Activated CD4-positive, alpha-beta T cell treated with anti-CD3 and anti-CD28 coated beads, Interleukin-2, Interleukin-4, amounts not matched to agents 100 ng/mL and 50 ng/mL, durations not matched to agents 16 hours and 8 hours (primary cell): Measurements from ENCODE around the gene UBE2D2.
"Not testable (repeated sequence)": the region's sequence is repeated elsewhere in the genome, so short reads cannot be mapped to it uniquely, and the experiment has no call there.

ENCODE experiments used
- DNase-seq: peaks from one replicate; pipeline ENCODE4 v3.0.0-alpha.2; 2020; ENCODE audit warnings: low spot score

The UBE2D2 gene

GRCh38 chr5:139560752-139561654 is at the start of gene UBE2D2:
Gene UBE2D2 (plus strand): TSS chr5:139561339. CDS start chr5:139561792, 453 bp downstream.
- peak; percentile 97 for DNase-seq

- DNase-seq, result no peak
These were observed 48.3 kb upstream of the UBE2D2 start for GRCh38 chr5:139512786-139513390.

- peak; percentile 83 for DNase-seq
These were observed 47.7 kb upstream of the UBE2D2 start for GRCh38 chr5:139513434-139513833.

- no peak for DNase-seq
These were observed 47.2 kb upstream of the UBE2D2 start for GRCh38 chr5:139513852-139514485.

- peak; percentile 58 for DNase-seq
These were observed 46.7 kb upstream of the UBE2D2 start for GRCh38 chr5:139514486-139514856.

- DNase-seq, result peak; percentile 93
These were observed 43.2 kb upstream of the UBE2D2 start for GRCh38 chr5:139517683-139518564.

- DNase-seq, result no peak
These were observed 37.3 kb upstream of the UBE2D2 start for GRCh38 chr5:139523635-139524445.

GRCh38 chr5:139524446-139524845 is 36.7 kb upstream of the UBE2D2 start:
- no peak for DNase-seq

- no peak for DNase-seq
These were observed 36.1 kb upstream of the UBE2D2 start for GRCh38 chr5:139524940-139525585.

GRCh38 chr5:139525586-139526308 is 35.4 kb upstream of the UBE2D2 start:
- DNase-seq, result not testable (repeated sequence)

- not testable (repeated sequence) for DNase-seq
These were observed 34.6 kb upstream of the UBE2D2 start for GRCh38 chr5:139526309-139527089.

- not testable (repeated sequence) for DNase-seq
These were observed 34.1 kb upstream of the UBE2D2 start for GRCh38 chr5:139527090-139527470.

- DNase-seq, result not testable (repeated sequence)
These were observed 33.2 kb upstream of the UBE2D2 start for GRCh38 chr5:139527896-139528467.

- not testable (repeated sequence) for DNase-seq
These were observed 32.4 kb upstream of the UBE2D2 start for GRCh38 chr5:139528695-139529094.

GRCh38 chr5:139530079-139530478 is 31.1 kb upstream of the UBE2D2 start:
- DNase-seq, result not testable (repeated sequence)

GRCh38 chr5:139531772-139532169 is 29.4 kb upstream of the UBE2D2 start:
- no peak for DNase-seq

- peak; percentile 38 for DNase-seq
These were observed 17.6 kb upstream of the UBE2D2 start for GRCh38 chr5:139543423-139543991.

GRCh38 chr5:139546593-139546992 is 14.5 kb upstream of the UBE2D2 start:
- DNase-seq, result not testable (repeated sequence)
